22Rv1 (cell line): ENCODE measurements around the gene IL24.

Experiments used
- H3K27ac ChIP-seq: fragments of 450-650 bp; 2 replicates; pipeline ENCODE4 v1.5.1; 2017
- ZFX ChIP-seq: fragments of 450-650 bp; IDR thresholded peaks from 2 replicates; pipeline ENCODE4 v1.6.1; 2017; ENCODE audit warnings: antibody characterized with exemption, borderline replicate concordance
- TF ChIP-seq, protein P1 (sequence below): fragments of 450-650 bp; IDR thresholded peaks from 2 replicates; pipeline ENCODE4 v1.5.1; 2017; ENCODE audit warnings: mild to moderate bottlenecking

Gene IL24

DNA sequence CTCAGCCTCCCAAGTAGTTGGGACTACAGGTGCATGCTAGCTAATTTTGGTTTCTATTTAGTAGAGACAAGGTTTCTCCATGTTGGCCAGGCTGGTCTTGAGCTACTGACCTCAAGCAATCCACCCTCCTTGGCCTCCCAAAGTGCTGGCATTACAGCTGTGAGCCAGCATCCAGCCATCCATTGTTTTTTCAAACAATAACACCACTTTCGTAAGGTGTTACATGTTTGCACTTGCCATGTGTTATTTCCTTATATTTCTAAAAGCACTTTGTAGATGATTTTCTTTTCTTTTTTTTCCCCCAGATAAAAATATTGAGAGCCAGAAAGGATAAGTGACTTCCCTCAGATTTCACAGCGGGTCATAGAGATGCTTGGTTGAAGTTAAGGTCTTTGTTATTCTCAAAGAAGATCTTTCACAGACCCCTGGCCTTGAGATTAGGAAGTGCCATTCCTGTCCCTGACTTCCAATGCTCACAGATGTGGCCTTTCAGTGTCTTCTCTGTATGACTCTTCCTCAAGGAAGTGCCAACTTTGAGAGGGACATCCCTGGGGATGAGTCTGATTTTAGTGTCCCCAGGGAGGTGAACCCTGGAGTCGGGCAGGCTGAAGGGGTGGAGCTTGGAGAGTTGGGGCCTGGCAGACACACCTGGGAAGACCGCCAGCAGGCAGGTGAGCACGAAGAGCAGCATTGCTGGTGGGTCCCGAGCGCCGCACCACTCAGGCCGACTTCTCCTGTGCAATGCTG, 42.8 kb downstream of the IL24 start:
- H3K27ac ChIP-seq: no peak overlapping the region
- no peak for TF ChIP-seq ZFX
- TF ChIP-seq, protein P1, sequence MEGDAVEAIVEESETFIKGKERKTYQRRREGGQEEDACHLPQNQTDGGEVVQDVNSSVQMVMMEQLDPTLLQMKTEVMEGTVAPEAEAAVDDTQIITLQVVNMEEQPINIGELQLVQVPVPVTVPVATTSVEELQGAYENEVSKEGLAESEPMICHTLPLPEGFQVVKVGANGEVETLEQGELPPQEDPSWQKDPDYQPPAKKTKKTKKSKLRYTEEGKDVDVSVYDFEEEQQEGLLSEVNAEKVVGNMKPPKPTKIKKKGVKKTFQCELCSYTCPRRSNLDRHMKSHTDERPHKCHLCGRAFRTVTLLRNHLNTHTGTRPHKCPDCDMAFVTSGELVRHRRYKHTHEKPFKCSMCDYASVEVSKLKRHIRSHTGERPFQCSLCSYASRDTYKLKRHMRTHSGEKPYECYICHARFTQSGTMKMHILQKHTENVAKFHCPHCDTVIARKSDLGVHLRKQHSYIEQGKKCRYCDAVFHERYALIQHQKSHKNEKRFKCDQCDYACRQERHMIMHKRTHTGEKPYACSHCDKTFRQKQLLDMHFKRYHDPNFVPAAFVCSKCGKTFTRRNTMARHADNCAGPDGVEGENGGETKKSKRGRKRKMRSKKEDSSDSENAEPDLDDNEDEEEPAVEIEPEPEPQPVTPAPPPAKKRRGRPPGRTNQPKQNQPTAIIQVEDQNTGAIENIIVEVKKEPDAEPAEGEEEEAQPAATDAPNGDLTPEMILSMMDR: no peak

DNA sequence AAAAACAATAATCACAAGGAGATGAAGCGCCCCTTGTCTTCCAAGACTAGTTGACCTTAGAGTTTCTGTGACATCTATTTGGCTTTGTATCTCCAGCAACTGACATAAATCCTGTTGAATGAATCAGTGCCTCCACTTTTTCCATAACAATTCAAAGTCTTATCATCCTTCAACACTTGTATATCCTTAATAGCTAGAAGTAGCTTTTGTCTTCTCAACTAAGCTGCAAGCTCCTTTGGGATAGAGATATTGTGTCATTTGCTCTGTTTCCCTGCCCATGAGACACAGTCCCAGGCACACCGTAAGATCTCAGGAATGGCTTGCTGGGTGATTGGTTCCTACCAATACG, 43.3 kb downstream of the IL24 start:
- no peak overlapping the region for H3K27ac ChIP-seq
- TF ChIP-seq, protein P1: no peak

DNA sequence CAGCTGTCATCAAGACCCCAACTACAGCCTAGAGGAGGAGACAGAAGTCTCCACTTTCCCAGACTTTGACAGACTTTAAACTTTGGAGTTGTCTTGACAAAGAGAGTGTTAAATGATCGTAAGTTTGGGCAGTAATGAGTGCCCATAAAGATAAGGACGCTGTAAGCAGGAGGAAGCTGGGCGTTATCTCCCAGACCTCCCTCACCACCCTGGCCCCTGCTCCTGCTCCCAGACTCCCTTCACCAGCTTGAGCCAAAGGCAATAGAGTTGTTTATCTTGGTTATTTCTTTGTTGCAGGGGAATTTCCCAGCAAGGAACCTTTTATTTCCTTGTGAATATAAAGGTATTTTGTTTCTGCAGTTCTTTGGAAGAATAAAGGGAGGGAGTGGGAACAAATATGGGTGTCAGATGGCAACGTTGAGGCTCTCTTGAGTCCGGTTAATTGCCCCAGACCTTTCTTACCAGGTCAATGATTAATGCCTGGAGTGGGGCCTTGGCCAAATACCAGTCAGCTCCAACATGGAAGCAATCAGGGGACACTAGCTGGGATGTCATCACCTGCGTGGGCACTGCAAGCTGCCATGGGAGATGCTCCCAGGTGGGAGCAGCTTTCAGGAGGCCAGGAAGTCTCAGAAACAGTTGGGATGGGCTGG, 44.6 kb downstream of the IL24 start:
- no peak overlapping the region for H3K27ac ChIP-seq
- TF ChIP-seq ZFX: no peak
- TF ChIP-seq, protein P1: no peak

DNA sequence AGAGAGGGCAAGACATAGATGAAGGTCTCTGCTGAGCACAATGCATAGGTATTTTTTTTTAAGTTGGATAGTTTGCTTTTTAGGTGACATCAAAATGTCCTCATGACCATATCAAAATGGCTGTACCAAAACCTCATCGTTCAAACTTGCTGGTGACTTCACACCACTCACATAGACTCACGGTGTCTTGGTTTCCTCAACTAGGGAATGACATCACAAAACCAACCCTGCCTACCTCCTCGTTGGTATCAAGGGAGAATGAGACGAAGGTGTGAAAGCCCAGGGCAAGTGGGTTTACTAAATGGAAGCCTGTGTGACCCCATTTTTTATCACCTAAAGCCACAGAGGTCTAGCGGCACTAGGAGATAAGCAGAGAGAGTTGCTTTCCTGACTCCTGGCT, 47.5 kb downstream of the IL24 start:
- H3K27ac ChIP-seq: no peak overlapping the region
- TF ChIP-seq ZFX: no peak
- TF ChIP-seq, protein P1: no peak

DNA sequence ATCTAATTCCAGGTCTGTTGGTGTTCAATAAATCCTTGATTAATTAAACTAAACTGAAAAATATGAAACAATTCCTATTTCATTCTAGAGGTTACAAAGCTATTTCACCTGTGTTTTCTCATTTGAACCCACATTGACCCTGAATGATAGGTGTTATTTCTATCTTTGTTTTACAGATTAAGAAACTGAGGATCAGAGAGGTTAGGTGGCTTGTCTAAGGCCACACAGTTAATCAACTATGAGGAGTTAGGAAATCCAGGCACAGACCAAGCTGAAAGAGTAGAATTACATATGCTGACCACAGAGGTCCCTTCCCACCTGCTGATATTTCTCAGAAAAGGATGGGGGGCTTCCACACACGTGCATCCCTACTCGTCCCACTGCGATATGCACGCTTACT, 48.5 kb downstream of the IL24 start:
- TF ChIP-seq, protein P1: no peak
- no peak for TF ChIP-seq ZFX

DNA sequence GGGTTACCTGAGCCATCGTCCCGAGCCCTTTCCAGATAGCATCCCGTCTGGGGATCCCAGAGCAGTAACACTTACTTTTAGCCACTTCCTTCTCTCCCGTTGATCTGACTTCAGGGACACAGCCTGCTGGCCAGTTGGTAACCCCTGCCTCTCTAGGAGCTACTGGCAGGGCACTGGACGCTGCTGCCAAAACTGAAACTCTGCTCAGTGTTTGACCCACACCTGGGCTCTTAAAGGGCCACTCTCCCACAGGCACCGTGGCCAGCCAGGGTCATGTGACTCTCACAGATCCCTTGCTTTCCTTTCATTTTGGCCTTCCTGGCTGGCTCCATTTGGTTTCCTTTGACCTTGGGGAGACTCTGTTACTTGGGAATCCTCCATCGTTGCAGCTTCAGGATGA, 49.0 kb downstream of the IL24 start, which contains the start of gene PIGR:
Gene PIGR, minus strand, starts transcription at position 206 of the 400 bp plus-strand sequence. CDS start 5,935 bp downstream, outside the sequence.
- no peak within 1 kb of the TSS for H3K27ac ChIP-seq
- TF ChIP-seq, protein P1: no peak
- TF ChIP-seq ZFX: no peak

More for the DNA sequence above, 48.5 kb downstream of the IL24 start:
- no peak overlapping the region for H3K27ac ChIP-seq

DNA sequence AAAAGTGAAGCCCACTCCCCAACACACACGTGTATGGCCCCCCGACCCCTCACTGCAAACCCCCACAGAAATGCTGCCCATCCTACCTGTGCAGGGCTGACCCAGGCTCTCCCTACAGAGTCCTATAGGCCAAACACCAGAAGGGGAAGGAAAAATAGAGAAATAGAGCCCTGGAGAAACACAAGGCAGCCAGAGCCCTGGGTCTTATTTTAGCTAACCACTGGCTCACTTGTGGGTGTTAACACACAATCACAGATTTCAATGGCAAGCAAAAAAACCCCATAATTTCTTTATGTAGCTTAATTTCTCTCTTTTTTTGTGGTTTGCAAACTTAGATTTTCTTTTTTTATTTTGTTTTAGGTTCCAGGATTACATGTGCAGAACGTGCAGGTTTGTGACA, 50.0 kb downstream of the IL24 start:
- TF ChIP-seq, protein P1: no peak
- no peak for TF ChIP-seq ZFX
- no peak overlapping the region for H3K27ac ChIP-seq
